ENCODE measurements around the gene PRR20G. TPM values are rescaled to one million over a fixed set of nuclear protein-coding genes. Genes with fewer than 3 reads are reported as not detected.

PRR20G gene
- polyA plus RNA-seq, 2 of the 4 experiments (the other 2 are of a cell fraction), result not detected

GRCh38 chr3:127266186-127266585 is 21.7 kb downstream of the PRR20G start (continued):
- TF ChIP-seq JUNB (IDR thresholded peaks at IDR 0.05), result no peak

DNA sequence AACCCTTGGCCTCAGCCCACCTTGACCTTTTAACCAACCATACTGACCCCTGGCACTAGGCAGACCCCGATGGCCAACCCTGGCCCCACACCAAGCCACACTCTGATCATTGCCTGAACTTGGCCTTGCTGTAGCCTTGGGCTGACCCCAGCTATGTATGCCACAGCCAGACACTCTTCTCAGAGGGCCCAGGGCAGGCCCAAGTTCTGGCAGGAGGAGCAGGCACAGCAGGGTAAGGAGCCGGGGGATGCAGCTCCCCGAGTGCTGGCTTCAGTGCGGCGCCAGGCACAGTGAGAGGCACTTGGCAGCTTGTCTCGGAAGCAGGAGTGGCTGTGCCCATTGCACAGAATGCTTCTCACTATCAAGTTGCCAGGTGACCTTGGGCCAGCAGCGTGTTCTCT is 22.3 kb downstream of the PRR20G start:
- WGBS (ENCODE audit: missing lambda C conversion rate), result 51% methylated on average over 4 of the region's 7 CpGs
- TF ChIP-seq FOSB (CRISPR knock-in tag; IDR thresholded peaks at IDR 0.05) (no peak), HOXB5 (CRISPR knock-in tag; IDR thresholded peaks at IDR 0.05) (no peak), RFX5 (IDR thresholded peaks at IDR 0.05) (no peak), REST (IDR thresholded peaks at IDR 0.05) (no peak), RNF2 (IDR thresholded peaks at IDR 0.05; ENCODE audit: borderline replicate concordance, low read depth) (no peak), MAFK (IDR thresholded peaks at IDR 0.05; ENCODE audit: partially characterized antibody) (no peak), ZNF302 (CRISPR knock-in tag; IDR thresholded peaks at IDR 0.05) (no peak), MAZ (IDR thresholded peaks at IDR 0.05; ENCODE audit: borderline replicate concordance, low read depth, low read length) (no peak)
- POLR2A ChIA-PET, result no interaction called here
- DNase-seq (ENCODE audit: low read depth in 1 of 2, low spot score in 1 of 2) (no peak), FAIRE-seq (no peak), ATAC-seq (no peak)
- Histone ChIP-seq H3K27ac (no peak overlapping the region), H3K4me1 (no peaks in the 10 kb centered on the region), H3K4me2 (no peak overlapping the region), H3K9me3 (peaks cover 6% of the 10 kb centered on the region; the same call in 1 of the 3 replicates), H3K4me3 (no peak overlapping the region)
- CTCF ChIA-PET, result interaction anchor here (0.7 kb wide), 1 partner anchor 190 kb away, joined by 3 read pairs; no protein-coding TSS in a partner anchor

GRCh38 chr3:127264794-127265514 is 22.9 kb downstream of the PRR20G start:
- ATAC-seq, result no peak

More at GRCh38 chr3:127264794-127265514, 22.9 kb downstream of the PRR20G start:
- WGBS (ENCODE audit: missing lambda C conversion rate), result 40% methylated on average over 8 of the region's 11 CpGs
- ChIA-PET CTCF (interaction anchor here (0.7 to 1.3 kb wide), 3 partner anchors 10 to 191 kb away, joined by 3 read pairs; no protein-coding TSS in a partner anchor), POLR2A (no interaction called here)
- DNase-seq (ENCODE audit: low read depth in 1 of 2, low spot score in 1 of 2) (no peak), FAIRE-seq (no peak)
- TF ChIP-seq CHD4 (IDR thresholded peaks at IDR 0.05; ENCODE audit: borderline replicate concordance), result no peak
- no peak for TF ChIP-seq HMGXB4 (CRISPR knock-in tag; IDR thresholded peaks at IDR 0.05; ENCODE audit: borderline replicate concordance)
- no peak for TF ChIP-seq SREBF2 (IDR thresholded peaks at IDR 0.05)
- no peak for TF ChIP-seq HES2 (IDR thresholded peaks at IDR 0.05)
- no peak for TF ChIP-seq REST (IDR thresholded peaks at IDR 0.05)
- TF ChIP-seq, protein P1, sequence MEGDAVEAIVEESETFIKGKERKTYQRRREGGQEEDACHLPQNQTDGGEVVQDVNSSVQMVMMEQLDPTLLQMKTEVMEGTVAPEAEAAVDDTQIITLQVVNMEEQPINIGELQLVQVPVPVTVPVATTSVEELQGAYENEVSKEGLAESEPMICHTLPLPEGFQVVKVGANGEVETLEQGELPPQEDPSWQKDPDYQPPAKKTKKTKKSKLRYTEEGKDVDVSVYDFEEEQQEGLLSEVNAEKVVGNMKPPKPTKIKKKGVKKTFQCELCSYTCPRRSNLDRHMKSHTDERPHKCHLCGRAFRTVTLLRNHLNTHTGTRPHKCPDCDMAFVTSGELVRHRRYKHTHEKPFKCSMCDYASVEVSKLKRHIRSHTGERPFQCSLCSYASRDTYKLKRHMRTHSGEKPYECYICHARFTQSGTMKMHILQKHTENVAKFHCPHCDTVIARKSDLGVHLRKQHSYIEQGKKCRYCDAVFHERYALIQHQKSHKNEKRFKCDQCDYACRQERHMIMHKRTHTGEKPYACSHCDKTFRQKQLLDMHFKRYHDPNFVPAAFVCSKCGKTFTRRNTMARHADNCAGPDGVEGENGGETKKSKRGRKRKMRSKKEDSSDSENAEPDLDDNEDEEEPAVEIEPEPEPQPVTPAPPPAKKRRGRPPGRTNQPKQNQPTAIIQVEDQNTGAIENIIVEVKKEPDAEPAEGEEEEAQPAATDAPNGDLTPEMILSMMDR (IDR thresholded peaks at IDR 0.05), result no peak
- no peak for TF ChIP-seq KDM5A (IDR thresholded peaks at IDR 0.05)
- no peak for TF ChIP-seq CBX2 (IDR thresholded peaks at IDR 0.05; ENCODE audit: borderline replicate concordance, low read depth)
- TF ChIP-seq, protein P2, sequence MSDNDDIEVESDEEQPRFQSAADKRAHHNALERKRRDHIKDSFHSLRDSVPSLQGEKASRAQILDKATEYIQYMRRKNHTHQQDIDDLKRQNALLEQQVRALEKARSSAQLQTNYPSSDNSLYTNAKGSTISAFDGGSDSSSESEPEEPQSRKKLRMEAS (IDR thresholded peaks at IDR 0.05), result no peak
- no peak for TF ChIP-seq ZFP36 (IDR thresholded peaks at IDR 0.05; ENCODE audit: borderline replicate concordance, partially characterized antibody)
- no peak for TF ChIP-seq ZNF302 (CRISPR knock-in tag; IDR thresholded peaks at IDR 0.05)
- TF ChIP-seq MAFK (IDR thresholded peaks at IDR 0.05; ENCODE audit: partially characterized antibody), result no peak
- TF ChIP-seq FOSL2 (IDR thresholded peaks at IDR 0.05), result no peak
- TF ChIP-seq FOSL2 (CRISPR knock-in tag; IDR thresholded peaks at IDR 0.05), result no peak
- TF ChIP-seq CEBPB (IDR thresholded peaks at IDR 0.05), result no peak
- Histone ChIP-seq H3K4me2 (no peak overlapping the region), H3K27ac (no peak overlapping the region), H3K9me3 (peaks cover 6% of the 10 kb centered on the region; the same call in 1 of the 3 replicates), H3K4me1 (no peaks in the 10 kb centered on the region), H3K4me3 (no peak overlapping the region)

Measured in A549 (cell line).